ENCODE measurements around the gene RPL10A.
"Not testable (repeated sequence)": the region's sequence is repeated elsewhere in the genome, so short reads cannot be mapped to it uniquely, and the experiment has no call there.

Gene RPL10A
- 604 reads per million, percentile 98 among the genes with 10 or more reads in this experiment for total RNA-seq

DNA sequence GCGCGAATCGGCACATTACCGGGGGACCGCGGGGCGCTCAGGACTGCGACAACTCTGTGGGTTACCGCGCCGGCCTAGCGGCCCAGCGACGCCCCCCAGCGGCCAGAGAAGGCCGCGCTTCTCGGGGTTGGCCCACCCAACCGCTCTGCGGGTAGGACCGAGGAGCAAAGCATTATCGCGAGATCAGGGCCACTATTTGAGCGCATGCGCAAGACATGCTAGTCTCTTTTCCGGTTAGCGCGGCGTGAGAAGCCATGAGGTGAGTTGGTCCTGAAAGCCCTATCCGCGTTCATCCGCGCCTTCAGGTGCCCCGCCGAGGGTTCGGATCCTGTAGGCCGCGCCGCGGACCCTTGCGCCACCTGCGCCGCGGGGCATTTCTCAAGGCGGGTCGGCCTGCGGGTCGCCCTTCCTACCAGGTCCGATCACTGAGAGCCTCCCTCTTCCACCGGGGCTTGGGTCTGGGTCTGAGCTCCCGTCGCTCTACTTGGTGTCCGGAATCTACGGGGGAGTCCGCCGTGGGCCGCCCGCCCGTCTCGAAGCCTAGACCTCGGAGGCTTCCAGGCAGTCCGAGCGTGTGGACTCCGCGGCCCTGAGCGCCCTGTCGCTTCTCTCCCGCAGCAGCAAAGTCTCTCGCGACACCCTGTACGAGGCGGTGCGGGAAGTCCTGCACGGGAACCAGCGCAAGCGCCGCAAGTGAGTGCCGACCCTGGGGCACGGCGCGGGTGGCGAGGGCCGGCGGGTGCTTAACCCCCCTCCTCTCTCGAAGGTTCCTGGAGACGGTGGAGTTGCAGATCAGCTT lies at the start of gene RPL10A:
Gene RPL10A (plus strand): TSS at position 221 of the 799 bp plus-strand sequence. CDS start 34 bp downstream, at position 255.
- peak; percentile 95 for DNase-seq

DNA sequence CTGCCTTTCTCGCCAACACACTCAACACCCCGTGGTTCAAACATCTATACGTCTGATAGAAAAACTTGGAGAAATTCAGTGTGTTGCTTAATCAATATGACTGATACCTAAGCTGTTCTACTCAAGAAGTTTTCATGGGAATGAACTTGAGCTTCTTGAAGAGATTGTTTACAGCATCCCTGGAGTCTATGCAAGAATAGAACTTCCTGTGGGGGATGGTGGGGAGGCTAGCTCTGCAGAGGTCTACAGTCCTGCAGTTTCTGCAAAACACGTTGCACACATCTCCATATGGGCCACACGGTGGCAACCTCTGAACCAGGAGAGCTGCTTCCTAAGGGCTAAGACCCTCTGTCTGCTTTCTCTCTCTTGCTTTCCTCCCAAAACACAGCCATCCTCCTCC lies 48.8 kb upstream of the RPL10A start:
- no peak for DNase-seq

DNA sequence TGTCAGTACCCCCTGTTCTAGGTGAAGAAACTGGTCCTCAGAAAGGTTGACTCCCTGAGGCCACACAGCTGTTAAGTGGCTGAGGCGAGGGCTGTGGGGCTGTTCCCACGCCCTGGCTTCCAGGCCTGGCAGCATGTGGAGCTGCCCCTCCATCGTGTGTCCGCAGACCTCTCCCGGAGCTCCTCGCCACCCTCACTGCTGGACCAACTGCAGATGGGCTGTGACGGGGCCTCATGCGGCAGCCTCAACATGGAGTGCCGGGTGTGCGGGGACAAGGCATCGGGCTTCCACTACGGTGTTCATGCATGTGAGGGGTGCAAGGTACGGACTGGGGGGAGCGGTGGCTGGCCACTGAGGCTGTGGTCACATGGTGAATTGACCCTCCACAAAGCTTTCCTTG lies 48.2 kb upstream of the RPL10A start:
- DNase-seq = no peak

- DNase-seq = no peak
Measured at GRCh38 chr6:35425284-35425683, 42.9 kb upstream of the RPL10A start.

GRCh38 chr6:35426074-35426473 lies 42.1 kb upstream of the RPL10A start:
- no peak for DNase-seq

GRCh38 chr6:35427435-35427834 lies 40.8 kb upstream of the RPL10A start:
- no peak for DNase-seq

DNA sequence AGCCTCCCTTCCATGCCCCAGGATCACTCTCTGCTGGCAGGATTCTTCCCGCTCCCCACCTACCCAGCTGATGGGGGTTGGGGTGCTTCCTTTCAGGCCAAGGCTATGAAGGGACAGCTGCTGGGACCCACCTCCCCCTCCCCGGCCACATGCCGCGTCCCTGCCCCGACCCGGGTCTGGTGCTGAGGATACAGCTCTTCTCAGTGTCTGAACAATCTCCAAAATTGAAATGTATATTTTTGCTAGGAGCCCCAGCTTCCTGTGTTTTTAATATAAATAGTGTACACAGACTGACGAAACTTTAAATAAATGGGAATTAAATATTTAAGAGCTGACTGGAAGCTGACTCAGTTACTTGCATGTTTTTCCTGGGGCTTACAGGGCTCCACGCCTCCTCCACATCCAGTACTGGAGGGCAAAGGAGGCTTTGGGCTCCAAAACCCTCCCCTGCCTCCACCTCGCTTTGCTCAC lies 40.3 kb upstream of the RPL10A start:
- no peak for DNase-seq

GRCh38 chr6:35428421-35429149 lies 39.6 kb upstream of the RPL10A start:
- DNase-seq = no peak

GRCh38 chr6:35429463-35429862 lies 38.7 kb upstream of the RPL10A start:
- DNase-seq = no peak

DNA sequence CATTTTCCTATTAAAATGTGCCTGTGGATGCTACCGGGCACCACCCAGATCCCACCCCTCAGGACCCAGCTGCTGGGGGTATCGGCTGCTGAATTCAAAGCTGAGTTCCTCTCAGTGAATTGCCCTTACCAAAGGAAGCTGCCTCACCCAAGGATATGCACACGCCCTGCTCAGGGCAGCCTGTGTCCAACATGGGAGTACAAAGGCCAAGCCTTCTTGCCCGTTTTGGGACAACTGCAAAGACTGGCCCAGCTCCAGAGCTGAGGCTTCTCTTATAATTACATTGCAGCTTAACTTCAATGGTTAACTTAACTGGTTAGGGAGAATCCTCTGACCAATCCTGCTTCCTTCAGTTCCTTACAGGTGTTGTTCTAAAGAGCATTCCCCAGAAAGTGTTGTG lies 35.9 kb upstream of the RPL10A start:
- DNase-seq = no peak

GRCh38 chr6:35432702-35433101 lies 35.5 kb upstream of the RPL10A start:
- DNase-seq = not testable (repeated sequence)

GRCh38 chr6:35435074-35435837 lies 32.9 kb upstream of the RPL10A start:
- DNase-seq = no peak

DNA sequence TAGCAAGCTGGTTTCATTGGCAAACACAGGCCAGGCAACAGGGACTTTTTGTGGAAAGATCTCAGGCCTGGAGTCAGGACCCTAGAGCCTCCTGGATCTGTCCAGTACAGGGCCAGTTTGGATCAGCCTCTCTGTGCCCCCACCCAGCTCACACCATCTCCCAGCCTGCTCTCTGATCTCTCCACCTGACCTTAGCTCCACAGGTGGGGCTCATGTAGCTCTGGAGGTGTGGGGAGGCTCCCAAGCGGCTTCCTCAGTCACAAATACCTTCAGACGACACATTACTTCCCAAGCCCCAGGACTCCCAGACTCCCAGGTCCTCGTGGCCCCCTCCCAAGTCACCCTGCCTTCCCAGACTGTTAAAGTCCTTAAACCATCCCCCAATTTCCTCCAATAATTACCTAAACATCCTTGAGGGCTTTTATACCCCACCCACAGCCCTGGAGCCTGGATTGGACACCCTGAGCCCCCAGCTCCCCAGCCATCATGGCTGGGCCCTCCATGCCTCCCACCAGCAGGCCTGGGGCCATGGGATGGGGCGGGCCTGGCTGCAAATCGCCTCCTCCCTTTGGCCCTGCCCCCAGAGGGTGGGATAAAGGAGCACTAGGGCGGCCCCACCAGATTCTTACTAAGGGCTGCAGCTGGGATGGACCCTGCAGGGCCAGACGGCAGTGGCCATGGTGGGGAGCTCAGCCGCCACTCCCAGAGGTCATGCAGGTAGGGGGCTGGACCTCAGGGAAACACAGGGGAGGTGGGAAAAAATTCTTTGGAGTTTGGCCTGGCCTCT lies 31.9 kb upstream of the RPL10A start:
- DNase-seq = no peak

GRCh38 chr6:35438378-35439065 lies 29.7 kb upstream of the RPL10A start:
- not testable (repeated sequence) for DNase-seq

DNA sequence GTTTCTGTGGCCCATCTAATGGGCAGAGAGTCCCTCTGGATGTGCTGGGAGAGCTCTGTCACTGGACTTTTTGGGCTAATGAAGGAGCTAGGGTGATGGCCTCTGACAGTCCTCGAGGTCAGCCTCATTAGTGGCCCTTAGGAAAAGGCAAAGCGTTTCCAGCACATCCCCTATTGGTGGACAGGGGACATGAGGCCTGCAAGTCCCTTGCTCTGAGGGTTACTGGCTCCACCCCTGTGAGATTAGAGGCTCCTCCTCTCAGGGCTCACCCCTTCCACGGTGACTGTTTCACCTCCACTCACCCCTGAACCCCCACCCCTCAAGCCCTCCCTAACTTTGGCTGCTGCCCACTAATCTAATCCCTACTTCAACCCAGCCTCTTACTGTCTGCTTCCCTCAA lies 28.9 kb upstream of the RPL10A start:
- DNase-seq = no peak

GRCh38 chr6:35441205-35441604 lies 27.0 kb upstream of the RPL10A start:
- no peak for DNase-seq

GRCh38 chr6:35441642-35442041 lies 26.6 kb upstream of the RPL10A start:
- DNase-seq = no peak

DNA sequence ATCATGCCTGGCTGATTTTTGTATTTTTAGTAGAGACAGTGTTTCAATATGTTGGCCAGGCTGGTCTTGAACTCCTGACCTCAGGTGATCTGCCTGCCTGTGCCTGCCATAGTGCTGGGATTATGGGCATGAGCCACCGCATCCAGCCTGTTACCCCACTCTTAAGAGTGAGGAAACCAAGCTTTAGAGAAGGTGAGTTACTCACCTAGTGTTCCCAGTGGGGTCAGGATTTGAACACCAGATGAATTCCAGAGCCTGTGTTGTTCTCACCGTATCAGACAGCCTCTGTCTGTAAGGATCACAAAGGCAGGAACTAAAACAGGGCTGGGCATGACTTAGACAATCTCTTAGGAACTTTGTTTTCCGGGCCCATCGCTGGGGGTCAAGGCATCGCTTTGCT lies 25.5 kb upstream of the RPL10A start:
- DNase-seq = no peak

GRCh38 chr6:35443341-35444030 lies 24.7 kb upstream of the RPL10A start:
- DNase-seq = no peak

DNA sequence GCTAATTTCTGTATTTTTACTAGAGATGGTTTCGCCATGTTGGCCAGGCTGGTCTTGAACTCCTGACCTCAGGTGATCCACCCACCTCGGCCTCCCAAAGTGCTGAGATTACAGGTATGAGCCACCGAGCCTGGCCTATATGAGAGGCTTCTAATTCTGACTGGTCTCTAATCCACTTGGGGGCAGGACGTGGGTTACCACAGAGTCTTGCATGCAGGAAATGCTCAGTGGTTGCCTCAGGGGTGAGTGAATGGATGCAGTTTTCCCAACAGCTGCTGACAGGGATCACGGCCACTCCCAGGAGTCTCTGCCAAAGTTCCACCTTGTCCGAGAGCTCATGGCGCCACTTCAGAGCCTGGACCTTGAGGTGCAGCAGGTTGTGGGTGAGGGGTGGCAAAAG lies 22.5 kb upstream of the RPL10A start:
- DNase-seq = no peak

DNA sequence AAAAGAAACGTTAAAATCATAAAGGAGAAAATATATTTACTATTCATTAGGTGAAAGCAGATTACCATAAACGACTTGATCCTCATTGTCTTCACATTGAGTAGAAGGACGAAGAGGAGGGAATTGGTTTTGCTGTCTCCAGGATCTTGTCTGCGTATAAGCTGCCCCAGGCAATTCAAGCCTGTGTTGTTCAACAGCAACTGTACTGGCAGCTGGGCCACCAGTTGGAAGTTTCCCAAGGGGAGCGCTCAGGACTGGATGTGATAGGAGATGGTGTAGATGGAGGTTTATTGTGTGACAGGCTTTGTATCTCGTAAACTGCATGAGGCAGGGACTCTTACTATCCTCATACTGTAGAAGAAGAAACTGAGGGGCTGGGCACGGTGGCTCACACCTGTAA lies 20.0 kb upstream of the RPL10A start:
- DNase-seq = no peak
